Endothelial cell (in vitro differentiated cells): ENCODE measurements around the gene SLC5A6. TPM values are rescaled to one million over a fixed set of nuclear protein-coding genes. Genes with fewer than 3 reads are reported as not detected.

Source experiments
- DNase-seq: peaks from one replicate; pipeline ENCODE4 v3.0.0; 2021; ENCODE audit warnings: low spot score
- H3K27ac Mint-ChIP-seq: one replicate; pipeline ENCODE4 v1.8.0; 2021; ENCODE audit warnings: mixed read lengths, inconsistent platforms; ENCODE audit not compliant: unreplicated experiment
- H3K27me3 Mint-ChIP-seq: one replicate; pipeline ENCODE4 v1.8.0; 2021; ENCODE audit warnings: mild to moderate bottlenecking, moderate library complexity, mixed read lengths, inconsistent platforms; ENCODE audit not compliant: unreplicated experiment
- H3K36me3 Mint-ChIP-seq: one replicate; pipeline ENCODE4 v1.8.0; 2021; ENCODE audit warnings: mild to moderate bottlenecking, low read depth, mixed read lengths, inconsistent platforms; ENCODE audit not compliant: unreplicated experiment
- H3K4me1 Mint-ChIP-seq: one replicate; pipeline ENCODE4 v1.8.0; 2021; ENCODE audit warnings: mild to moderate bottlenecking, mixed read lengths, inconsistent platforms; ENCODE audit not compliant: unreplicated experiment
- H3K4me3 Mint-ChIP-seq: one replicate; pipeline ENCODE4 v1.8.0; 2021; ENCODE audit warnings: mild to moderate bottlenecking, mixed read lengths, inconsistent platforms; ENCODE audit not compliant: unreplicated experiment
- H3K9me3 Mint-ChIP-seq: one replicate; pipeline ENCODE4 v1.8.0; 2021; ENCODE audit warnings: mixed read lengths, inconsistent platforms; ENCODE audit not compliant: unreplicated experiment
- CTCF ChIP-seq: fragments of 200-600 bp; sonication (generic); IDR thresholded peaks from one replicate; pipeline ENCODE4 v1.5.0; 2021; ENCODE audit warnings: antibody characterized with exemption; ENCODE audit not compliant: unreplicated experiment
- total RNA-seq: library from RNA; stranded (reverse); fragmentation: NEBNext Ultra II Directional; extraction: Animal tissue kit (Norgen Biotek cat#: 25700); gene quantifications from one replicate; pipeline ENCODE4 v1.2.1, GENCODE V29; 2021; ENCODE audit not compliant: unreplicated experiment

The SLC5A6 gene
- total RNA-seq, 1 donor from 2014 or later: 63.0 TPM

- no peaks in the 10 kb centered on the region for H3K27me3 Mint-ChIP-seq
- H3K4me3 Mint-ChIP-seq: no peak overlapping the region
Measured at GRCh38 chr2:27152102-27152795, 59.8 kb downstream of the SLC5A6 start.

GRCh38 chr2:27150639-27151230, 61.3 kb downstream of the SLC5A6 start:
- H3K27me3 Mint-ChIP-seq: no peaks in the 10 kb centered on the region
- no peaks in the 10 kb centered on the region for H3K4me1 Mint-ChIP-seq
- H3K36me3 Mint-ChIP-seq: no peaks in the 10 kb centered on the region
- no peak overlapping the region for H3K4me3 Mint-ChIP-seq
- H3K27ac Mint-ChIP-seq: no peak overlapping the region
- no peak for TF ChIP-seq CTCF
- H3K9me3 Mint-ChIP-seq: no peaks in the 10 kb centered on the region
- DNase-seq: no peak

More at GRCh38 chr2:27152102-27152795, 59.8 kb downstream of the SLC5A6 start:
- H3K9me3 Mint-ChIP-seq: no peaks in the 10 kb centered on the region
- no peaks in the 10 kb centered on the region for H3K36me3 Mint-ChIP-seq
- no peak for DNase-seq
- no peaks in the 10 kb centered on the region for H3K4me1 Mint-ChIP-seq
- no peak overlapping the region for H3K27ac Mint-ChIP-seq
- no peak for TF ChIP-seq CTCF

Other genes starting within 250 kb of the SLC5A6 start
- 4.1 TPM for gene MAPRE3, start 241.6 kb downstream of the SLC5A6 start, total RNA-seq
- gene TMEM214, start 179.3 kb downstream of the SLC5A6 start, total RNA-seq: 55.3 TPM
- gene AGBL5, start 160.6 kb downstream of the SLC5A6 start, total RNA-seq: 32.5 TPM
- 379 TPM for gene OST4, start 140.6 kb downstream of the SLC5A6 start, total RNA-seq
- 2.1 TPM for gene EMILIN1, start 133.7 kb downstream of the SLC5A6 start, total RNA-seq
- 1.4 TPM for gene KHK, start 125.5 kb downstream of the SLC5A6 start, total RNA-seq
- not detected for gene CGREF1, start 93.1 kb downstream of the SLC5A6 start, total RNA-seq
- gene ABHD1, start 88.5 kb downstream of the SLC5A6 start, total RNA-seq: 0.31 TPM
- gene PREB, start 77.6 kb downstream of the SLC5A6 start, total RNA-seq: 42.9 TPM
- gene PRR30, start 72.9 kb downstream of the SLC5A6 start, total RNA-seq: not detected
- not detected for gene TCF23, start 63.3 kb downstream of the SLC5A6 start, total RNA-seq
- 89.9 TPM for gene ATRAID, start 227 bp downstream of the SLC5A6 start, total RNA-seq
- 49.4 TPM for gene CAD, start 5.1 kb upstream of the SLC5A6 start, total RNA-seq
- not detected for gene SLC30A3, start 50.8 kb upstream of the SLC5A6 start, total RNA-seq
- not detected for gene DNAJC5G, start 63.2 kb upstream of the SLC5A6 start, total RNA-seq
- not detected for gene TRIM54, start 70.2 kb upstream of the SLC5A6 start, total RNA-seq
- 1.5 TPM for gene UCN, start 96.2 kb upstream of the SLC5A6 start, total RNA-seq
- 55.0 TPM for gene MPV17, start 110.8 kb upstream of the SLC5A6 start, total RNA-seq
- 61.4 TPM for gene GTF3C2, start 144.5 kb upstream of the SLC5A6 start, total RNA-seq
- gene EIF2B4, start 158.1 kb upstream of the SLC5A6 start, total RNA-seq: 48.6 TPM
- 90.5 TPM for gene SNX17, start 158.3 kb upstream of the SLC5A6 start, total RNA-seq
- gene ZNF513, start 168.5 kb upstream of the SLC5A6 start, total RNA-seq: 20.8 TPM
- gene PPM1G, start 197.3 kb upstream of the SLC5A6 start, total RNA-seq: 127 TPM
- 117 TPM for gene NRBP1, start 216.4 kb upstream of the SLC5A6 start, total RNA-seq
- gene KRTCAP3, start 230.1 kb upstream of the SLC5A6 start, total RNA-seq: 4.6 TPM